Stimulated activated naive CD8-positive, alpha-beta T cell treated with anti-CD3 and anti-CD28 coated beads, Interleukin-15, Interleukin-2, amounts not matched to agents 100 ng/mL and 50 ng/mL, for 24 hours (primary cell): ENCODE data around the gene PDIK1L.
A peak's percentile ranks its signal among the peaks of the same experiment; 100 is the strongest.

Experiments used
- H3K27ac Mint-ChIP-seq: one replicate; pipeline ENCODE4 v1.8.0; 2021; ENCODE audit warnings: mild to moderate bottlenecking, mixed read lengths
- H3K27me3 Mint-ChIP-seq: one replicate; pipeline ENCODE4 v1.8.0; 2021; ENCODE audit warnings: mixed read lengths
- H3K36me3 Mint-ChIP-seq: one replicate; pipeline ENCODE4 v1.8.0; 2021; ENCODE audit warnings: low read depth, mixed read lengths
- H3K4me1 Mint-ChIP-seq: one replicate; pipeline ENCODE4 v1.8.0; 2021; ENCODE audit warnings: low read depth, mixed read lengths
- H3K4me3 Mint-ChIP-seq: one replicate; pipeline ENCODE4 v1.8.0; 2021; ENCODE audit warnings: mild to moderate bottlenecking, mixed read lengths
- H3K9me3 Mint-ChIP-seq: one replicate; pipeline ENCODE4 v1.8.0; 2021; ENCODE audit warnings: mixed read lengths

Gene PDIK1L

GRCh38 chr1:26164036-26164860 is 52.6 kb downstream of the PDIK1L start:
- Mint-ChIP-seq H3K4me1 (peaks cover 6% of the 10 kb centered on the region), H3K36me3 (no peaks in the 10 kb centered on the region), H3K9me3 (no peaks in the 10 kb centered on the region), H3K4me3 (peak overlapping the region; percentile 30), H3K27me3 (peaks cover 27% of the 10 kb centered on the region), H3K27ac (no peak overlapping the region)

GRCh38 chr1:26164861-26165842 is 53.5 kb downstream of the PDIK1L start:
- H3K27ac Mint-ChIP-seq = no peak overlapping the region
- H3K9me3 Mint-ChIP-seq = no peaks in the 10 kb centered on the region
- H3K4me3 Mint-ChIP-seq = peak overlapping the region; percentile 30
- peaks cover under 1% of the 10 kb centered on the region for H3K36me3 Mint-ChIP-seq
- peaks cover 6% of the 10 kb centered on the region for H3K4me1 Mint-ChIP-seq
- H3K27me3 Mint-ChIP-seq = peaks cover 22% of the 10 kb centered on the region

- Mint-ChIP-seq H3K4me1 (peaks cover 19% of the 10 kb centered on the region), H3K27me3 (peaks cover 19% of the 10 kb centered on the region), H3K36me3 (peaks cover 3% of the 10 kb centered on the region), H3K9me3 (no peaks in the 10 kb centered on the region), H3K27ac (peak overlapping the region; percentile 8), H3K4me3 (no peak overlapping the region)
Observed at GRCh38 chr1:26166719-26167281, 55.2 kb downstream of the PDIK1L start.

- peaks cover 3% of the 10 kb centered on the region for H3K36me3 Mint-ChIP-seq
- peak within 1 kb of the TSS; percentile 90 for H3K27ac Mint-ChIP-seq
Observed at GRCh38 chr1:26168410-26169197, 57.0 kb downstream of the PDIK1L start, which contains the start of gene C1orf232. TSS of gene C1orf232 (minus strand) at chr1:26168963. CDS start at chr1:26168499, 464 bp downstream.

GRCh38 chr1:26169198-26169554 is 57.6 kb downstream of the PDIK1L start:
- Mint-ChIP-seq H3K36me3 (peaks cover 3% of the 10 kb centered on the region), H3K4me3 (peak overlapping the region; percentile 95), H3K4me1 (peaks cover 13% of the 10 kb centered on the region), H3K27ac (peak overlapping the region; percentile 49), H3K27me3 (peaks cover 6% of the 10 kb centered on the region), H3K9me3 (no peaks in the 10 kb centered on the region)

More at GRCh38 chr1:26168410-26169197, 57.0 kb downstream of the PDIK1L start, which contains the start of gene C1orf232:
- peaks cover 10% of the 10 kb centered on the region for H3K27me3 Mint-ChIP-seq
- H3K4me1 Mint-ChIP-seq = peaks cover 13% of the 10 kb centered on the region
- peak within 1 kb of the TSS; percentile 95 for H3K4me3 Mint-ChIP-seq
- H3K9me3 Mint-ChIP-seq = no peaks in the 10 kb centered on the region

- Mint-ChIP-seq H3K9me3 (no peaks in the 10 kb centered on the region), H3K36me3 (peaks cover 3% of the 10 kb centered on the region), H3K4me1 (peaks cover 13% of the 10 kb centered on the region), H3K27ac (peak within 1 kb of the TSS; percentile 90), H3K27me3 (peaks cover 4% of the 10 kb centered on the region), H3K4me3 (peak within 1 kb of the TSS; percentile 95)
Observed at GRCh38 chr1:26169669-26170471, 58.2 kb downstream of the PDIK1L start, which contains the start of gene ZNF593. TSS of gene ZNF593 (plus strand) at chr1:26169908. CDS start at chr1:26169984, 76 bp downstream.

GRCh38 chr1:26170472-26170821 is 58.8 kb downstream of the PDIK1L start:
- Mint-ChIP-seq H3K27me3 (no peaks in the 10 kb centered on the region), H3K4me3 (peak overlapping the region; percentile 95), H3K36me3 (peaks cover 3% of the 10 kb centered on the region), H3K9me3 (no peaks in the 10 kb centered on the region), H3K27ac (peak overlapping the region; percentile 90), H3K4me1 (peaks cover 13% of the 10 kb centered on the region)

- H3K9me3 Mint-ChIP-seq = no peaks in the 10 kb centered on the region
- H3K4me3 Mint-ChIP-seq = peak within 1 kb of the TSS; percentile 95
- peaks cover 3% of the 10 kb centered on the region for H3K36me3 Mint-ChIP-seq
- no peak within 1 kb of the TSS for H3K27ac Mint-ChIP-seq
- no peaks in the 10 kb centered on the region for H3K27me3 Mint-ChIP-seq
- H3K4me1 Mint-ChIP-seq = peaks cover 13% of the 10 kb centered on the region
Observed at GRCh38 chr1:26171084-26172072, 59.8 kb downstream of the PDIK1L start, which contains the start of gene ZNF593OS. TSS of gene ZNF593OS (minus strand) at chr1:26171832. CDS start at chr1:26171661, 171 bp downstream.
